NCI-H2029 (cell line): ENCODE results near the gene DOK6.
"Not testable (repeated sequence)": the region's sequence is repeated elsewhere in the genome, so short reads cannot be mapped to it uniquely, and the experiment has no call there.

Experiments used
- DNase-seq: peaks from one replicate; lab custom pipeline; 2025; lab: John Stamatoyannopoulos, UW

DOK6 gene

GRCh38 chr18:69626643-69627242 lies 226.1 kb downstream of the DOK6 start:
- no peak for DNase-seq

- no peak for DNase-seq
Measured at GRCh38 chr18:69628774-69629359, 228.2 kb downstream of the DOK6 start.

- DNase-seq: no peak
Measured at GRCh38 chr18:69631281-69631680, 230.6 kb downstream of the DOK6 start.

- DNase-seq: no peak
Measured at GRCh38 chr18:69635482-69635881, 234.8 kb downstream of the DOK6 start.

- no peak for DNase-seq
Measured at GRCh38 chr18:69636529-69637301, 236.0 kb downstream of the DOK6 start.

GRCh38 chr18:69638056-69638455 lies 237.4 kb downstream of the DOK6 start:
- DNase-seq: no peak

- no peak for DNase-seq
Measured at GRCh38 chr18:69647702-69648101, 247.0 kb downstream of the DOK6 start.

GRCh38 chr18:69648486-69648885 lies 247.8 kb downstream of the DOK6 start:
- peak; percentile 9 for DNase-seq

GRCh38 chr18:69649684-69650083 lies 249.0 kb downstream of the DOK6 start:
- DNase-seq: no peak

GRCh38 chr18:69651243-69651642 lies 250.6 kb downstream of the DOK6 start:
- DNase-seq: no peak

GRCh38 chr18:69655816-69656215 lies 255.1 kb downstream of the DOK6 start:
- no peak for DNase-seq

GRCh38 chr18:69658103-69658502 lies 257.4 kb downstream of the DOK6 start:
- DNase-seq: no peak

GRCh38 chr18:69658685-69659084 lies 258.0 kb downstream of the DOK6 start:
- no peak for DNase-seq

- peak; percentile 64 for DNase-seq
Measured at GRCh38 chr18:69659142-69659651, 258.5 kb downstream of the DOK6 start.

- not testable (repeated sequence) for DNase-seq
Measured at GRCh38 chr18:69662090-69662489, 261.4 kb downstream of the DOK6 start.

GRCh38 chr18:69664399-69664798 lies 263.7 kb downstream of the DOK6 start:
- no peak for DNase-seq

GRCh38 chr18:69674292-69674877 lies 273.7 kb downstream of the DOK6 start:
- no peak for DNase-seq

GRCh38 chr18:69674966-69675365 lies 274.3 kb downstream of the DOK6 start:
- DNase-seq: no peak

GRCh38 chr18:69677595-69677994 lies 276.9 kb downstream of the DOK6 start:
- no peak for DNase-seq

- DNase-seq: no peak
Measured at GRCh38 chr18:69680123-69680522, 279.4 kb downstream of the DOK6 start.

GRCh38 chr18:69683176-69683575 lies 282.5 kb downstream of the DOK6 start:
- no peak for DNase-seq

- DNase-seq: no peak
Measured at GRCh38 chr18:69684789-69685188, 284.1 kb downstream of the DOK6 start.

GRCh38 chr18:69686861-69687260 lies 286.2 kb downstream of the DOK6 start:
- no peak for DNase-seq
